C1 segment of cervical spinal cord (tissue), 14 donors: ENCODE measurements around the gene CNKSR3.

Experiments
- DNase-seq, 14 donors: peaks; one replicate each; lab custom pipeline; 2025; lab: John Stamatoyannopoulos, UW

CNKSR3 gene

DNA sequence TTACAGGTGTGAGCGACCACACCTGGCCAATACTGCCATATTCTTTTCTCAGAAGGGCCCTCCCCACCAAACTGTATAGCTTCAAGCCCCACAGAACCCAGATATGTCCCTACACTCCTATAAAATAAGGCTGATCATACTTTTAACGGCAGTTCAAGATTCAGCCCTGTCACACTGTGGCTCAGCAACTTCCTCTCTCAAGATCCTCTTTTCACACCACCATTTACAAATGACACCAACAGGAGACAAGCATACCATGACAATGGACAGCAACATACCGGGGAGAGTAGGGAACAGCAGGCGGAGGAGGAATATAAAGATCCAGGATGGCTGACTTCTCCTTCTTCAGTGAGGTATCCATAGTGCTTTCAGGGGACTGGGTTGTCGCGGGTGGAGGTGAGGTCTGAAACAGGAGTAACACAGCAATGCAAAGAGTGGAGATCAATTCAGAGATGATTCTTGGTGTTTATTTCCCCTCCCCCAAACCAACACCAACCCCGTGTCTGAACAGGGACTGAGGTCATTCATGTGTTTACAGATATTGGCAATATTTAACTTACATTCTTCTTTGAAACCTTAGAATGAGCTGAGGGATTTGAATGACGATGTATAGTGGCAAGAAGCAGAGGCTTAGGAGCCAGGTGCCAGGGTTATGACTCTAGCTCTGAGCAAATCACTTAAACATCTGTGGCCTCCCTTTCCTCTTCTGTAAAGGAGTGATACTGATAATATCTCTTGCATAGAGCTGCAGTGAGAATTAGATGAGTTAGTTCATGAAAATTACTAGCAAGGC lies 96.3 kb downstream of the CNKSR3 start:
- DNase-seq: no peak

DNA sequence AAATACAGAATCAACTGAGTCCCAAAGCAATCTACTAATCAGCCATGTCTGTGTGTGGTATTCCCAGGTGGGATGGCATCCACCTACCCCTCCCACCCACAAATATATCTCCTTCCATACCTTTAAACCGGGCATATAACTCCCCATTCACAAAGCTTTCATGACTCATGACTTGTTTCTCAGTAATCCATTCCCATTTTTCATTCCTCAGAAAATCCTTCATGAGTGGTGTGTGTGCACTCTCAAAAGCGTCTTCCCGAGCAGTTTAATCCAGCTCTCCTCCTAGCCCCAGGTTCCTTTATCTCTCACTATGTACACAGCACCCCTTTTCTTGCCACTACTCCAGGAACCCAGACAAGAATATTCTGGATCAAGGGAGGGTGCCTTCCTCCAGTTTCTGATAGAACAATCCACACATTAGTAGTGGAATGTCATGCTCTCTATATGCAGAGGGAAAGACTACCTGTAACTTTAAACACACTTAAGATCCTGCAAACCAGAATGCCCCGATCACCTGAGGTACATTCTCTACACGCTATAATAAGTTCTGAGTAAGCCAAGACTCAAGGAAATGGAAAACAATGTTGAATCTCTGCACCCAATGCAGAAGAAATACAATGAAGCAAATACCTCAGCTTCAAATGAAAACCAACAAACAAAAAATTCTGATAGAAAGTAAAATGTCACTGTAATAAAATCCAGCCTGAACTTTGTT lies 98.2 kb downstream of the CNKSR3 start:
- DNase-seq: no peak

DNA sequence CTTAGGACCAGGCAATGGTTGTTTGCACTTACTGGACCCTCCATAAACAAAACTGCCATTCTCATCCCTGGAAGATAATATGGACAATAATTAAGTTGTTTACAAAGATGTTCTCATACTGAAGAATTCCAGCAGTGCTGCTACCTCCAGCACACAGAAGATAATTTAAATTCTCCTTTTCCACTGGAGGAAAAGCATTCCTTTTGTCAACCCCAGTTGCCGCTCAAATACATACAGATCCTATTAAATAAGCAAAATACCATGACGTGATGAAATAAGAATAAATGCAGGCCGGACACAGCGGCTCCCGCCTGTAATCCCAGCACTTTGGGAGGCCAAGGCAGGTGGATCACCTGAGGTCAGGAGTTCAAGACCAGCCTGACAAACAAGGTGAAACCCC lies 99.4 kb downstream of the CNKSR3 start:
- DNase-seq: no peak

DNA sequence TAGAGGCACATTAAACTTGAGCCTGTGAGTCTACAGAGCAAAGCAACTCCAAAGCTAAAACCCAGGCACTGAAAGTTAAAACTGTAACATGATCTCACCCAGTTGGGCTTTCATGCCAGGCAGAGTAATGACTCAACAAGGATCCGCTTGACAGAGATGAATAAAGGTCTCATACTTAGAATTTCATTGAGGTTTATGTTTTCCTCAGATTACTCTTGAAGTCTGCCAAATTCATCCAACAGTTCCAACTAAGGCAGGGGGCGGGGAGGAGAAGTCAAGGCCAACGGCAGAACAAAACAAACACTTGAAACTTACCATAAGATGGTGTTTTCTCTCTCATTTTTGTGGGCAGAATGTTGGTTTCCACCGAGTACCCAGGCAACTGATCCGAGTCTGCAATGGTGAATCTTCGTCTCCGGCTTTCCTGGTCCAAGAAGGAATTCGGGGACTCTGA lies 99.8 kb downstream of the CNKSR3 start:
- peak in 4 of 14 donors; percentile 0 to 41 (median 30) for DNase-seq

DNA sequence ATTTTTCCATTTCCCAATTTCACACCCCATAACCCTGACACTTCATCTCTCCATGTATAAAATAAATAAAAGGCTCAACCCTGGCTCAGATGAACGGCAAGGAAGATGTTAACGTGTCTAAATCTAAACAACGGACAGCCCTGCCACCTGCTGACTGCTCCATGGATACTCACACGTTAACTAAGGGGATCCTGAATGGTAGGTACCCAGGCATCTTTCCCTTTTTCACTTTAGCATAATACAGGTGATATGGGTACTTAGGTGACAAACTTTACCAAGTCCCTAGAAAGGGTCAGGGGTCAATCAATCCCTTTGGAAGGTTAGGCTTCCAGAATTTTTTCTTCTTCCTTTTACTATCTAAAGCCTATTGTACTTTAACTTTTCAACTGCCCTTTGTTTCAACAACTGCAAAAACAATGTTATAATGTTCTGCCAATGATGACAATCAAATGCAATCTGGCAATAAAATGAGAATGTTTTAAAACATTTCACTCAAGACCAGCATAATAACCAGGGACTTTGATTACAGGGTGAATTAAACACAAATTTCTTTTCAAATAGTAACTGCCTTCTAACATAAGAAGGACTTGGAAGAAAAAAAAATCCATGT lies 101.5 kb downstream of the CNKSR3 start:
- peak in 2 of 14 donors; percentile 13 to 25 for DNase-seq

DNA sequence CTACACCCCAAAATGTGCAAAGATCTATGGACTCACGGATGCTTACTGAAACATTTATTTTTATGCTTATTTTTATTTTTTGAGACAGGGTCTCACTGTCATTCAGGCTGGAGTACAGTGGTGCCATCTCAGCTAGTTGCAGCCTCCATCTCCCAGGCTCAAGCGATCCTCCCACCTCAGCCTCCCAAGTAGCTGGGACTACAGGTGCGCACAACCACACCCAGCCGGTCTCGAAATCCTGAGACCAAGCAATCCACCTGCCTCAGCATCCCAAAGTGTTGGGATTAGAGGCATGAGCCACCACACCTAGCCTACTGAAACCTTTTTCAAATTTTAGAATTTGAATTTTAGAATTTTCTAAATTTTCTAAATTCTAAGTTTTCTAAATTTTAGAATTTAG lies 103.0 kb downstream of the CNKSR3 start:
- DNase-seq: no peak

DNA sequence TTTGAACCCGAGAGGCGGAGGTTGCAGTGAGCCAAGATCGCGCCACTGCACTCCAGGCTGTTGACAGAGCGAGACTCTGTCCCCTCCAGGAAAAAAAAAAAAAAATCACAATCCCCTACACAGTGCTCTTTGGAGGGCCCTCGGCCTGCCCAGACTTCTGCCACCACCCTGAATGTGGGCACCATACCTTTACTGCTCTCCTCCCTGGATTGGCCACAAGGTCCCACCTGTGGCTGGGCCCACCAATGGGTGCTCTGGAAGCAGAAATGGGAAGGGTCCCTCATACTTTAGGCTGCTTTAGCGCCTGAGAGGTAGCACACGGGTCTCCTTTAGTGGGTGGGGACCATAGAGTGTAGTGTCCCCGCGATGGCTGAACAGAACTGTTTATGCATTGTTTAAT lies 103.6 kb downstream of the CNKSR3 start:
- no peak for DNase-seq

DNA sequence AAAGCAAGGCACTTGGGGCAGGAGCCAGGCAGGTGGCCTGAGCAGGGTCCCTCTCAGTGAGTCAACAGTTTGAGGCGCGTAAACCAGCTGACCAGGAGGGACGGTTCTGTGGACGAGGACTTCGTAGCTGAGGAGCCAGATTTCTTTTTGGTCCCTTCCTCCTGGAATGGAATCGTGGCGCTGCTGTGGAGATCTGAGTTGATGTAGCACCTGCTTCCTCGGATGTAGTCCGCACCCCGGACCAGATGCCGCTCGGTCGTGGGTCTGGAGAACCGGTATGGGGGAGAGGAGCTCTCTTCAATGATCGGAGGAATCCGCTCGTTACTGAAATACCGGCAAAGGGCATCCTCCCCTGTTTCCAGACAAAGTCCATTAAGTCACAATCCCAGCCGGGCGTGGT lies 104.2 kb downstream of the CNKSR3 start:
- DNase-seq: no peak

DNA sequence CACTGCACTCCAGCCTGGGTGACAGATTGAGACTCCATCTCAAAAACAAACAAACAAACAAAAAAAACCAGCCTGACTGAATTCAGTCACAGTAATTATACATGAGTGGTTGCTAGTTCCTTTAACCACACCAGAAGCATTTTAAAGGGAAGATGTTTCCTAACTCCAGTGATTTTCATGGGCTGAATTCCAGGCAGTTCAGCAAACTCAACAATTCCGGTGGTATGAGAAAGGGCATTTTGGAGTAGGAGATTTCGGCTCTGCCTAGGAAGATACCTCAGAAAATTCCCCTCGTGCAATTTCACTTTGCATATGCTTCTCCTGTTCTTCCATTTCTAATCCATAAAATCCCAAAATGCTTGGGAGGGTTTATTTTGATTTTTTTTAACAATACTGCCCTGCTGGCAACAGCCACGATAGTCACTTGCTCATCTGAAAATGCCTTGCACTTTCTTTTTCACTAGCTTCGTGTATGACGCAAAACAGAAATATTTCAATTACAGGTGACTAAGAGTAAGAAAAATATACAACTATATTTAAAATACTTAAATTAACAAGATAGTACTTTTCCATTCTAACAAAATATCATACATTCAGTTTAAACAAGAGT lies 105.6 kb downstream of the CNKSR3 start:
- no peak for DNase-seq

DNA sequence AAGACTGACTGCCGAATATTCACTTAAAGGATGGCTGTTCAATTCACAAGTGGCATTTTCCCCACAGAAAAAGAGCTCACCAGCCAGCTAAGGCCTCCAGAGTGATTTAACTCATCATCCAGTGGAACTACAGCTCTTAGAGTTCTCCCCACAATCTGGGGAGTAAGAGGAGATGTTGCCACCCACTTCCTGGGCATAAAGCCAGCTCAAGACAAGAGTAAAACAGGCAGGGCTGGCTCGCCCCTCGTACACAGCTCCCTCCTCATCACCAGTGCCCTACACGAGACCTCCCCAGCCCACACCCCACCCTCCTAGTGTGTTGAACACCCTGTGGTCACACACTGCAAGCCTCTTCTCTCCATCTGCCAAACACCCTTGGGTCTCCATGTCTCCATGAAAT lies 106.7 kb downstream of the CNKSR3 start:
- DNase-seq: peak in 1 of 14 donors; percentile 7

DNA sequence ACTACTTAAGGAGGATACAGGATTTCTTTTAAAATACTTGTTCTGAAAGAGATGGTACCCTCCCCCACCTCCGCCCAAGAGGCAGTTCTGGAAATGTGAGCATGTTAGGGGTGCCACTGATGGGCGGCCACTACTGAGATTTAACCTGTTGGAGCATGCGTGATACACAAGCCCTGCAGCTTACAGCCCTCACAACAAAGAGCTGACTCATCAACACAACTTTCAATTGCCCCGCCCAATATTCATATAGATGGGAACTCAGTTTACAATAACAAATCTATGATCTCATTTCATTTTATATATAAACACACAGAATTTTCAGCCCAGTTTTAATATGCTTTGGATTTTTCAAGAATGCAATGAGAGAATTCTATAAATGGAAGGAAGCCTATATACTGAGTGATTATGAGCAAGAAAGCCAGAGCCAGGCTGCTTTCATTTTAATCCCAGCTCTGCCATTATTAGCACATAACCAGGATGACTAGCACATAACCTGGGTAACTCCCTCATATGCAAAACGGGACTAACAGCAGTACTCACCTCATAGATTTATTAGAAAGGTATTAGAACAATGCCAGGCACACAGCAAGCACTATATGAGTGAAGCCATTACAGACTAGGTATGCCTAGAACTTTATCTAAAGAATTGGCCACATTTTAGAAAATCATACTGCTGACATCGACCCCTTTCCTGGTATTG lies 108.3 kb downstream of the CNKSR3 start:
- no peak for DNase-seq

DNA sequence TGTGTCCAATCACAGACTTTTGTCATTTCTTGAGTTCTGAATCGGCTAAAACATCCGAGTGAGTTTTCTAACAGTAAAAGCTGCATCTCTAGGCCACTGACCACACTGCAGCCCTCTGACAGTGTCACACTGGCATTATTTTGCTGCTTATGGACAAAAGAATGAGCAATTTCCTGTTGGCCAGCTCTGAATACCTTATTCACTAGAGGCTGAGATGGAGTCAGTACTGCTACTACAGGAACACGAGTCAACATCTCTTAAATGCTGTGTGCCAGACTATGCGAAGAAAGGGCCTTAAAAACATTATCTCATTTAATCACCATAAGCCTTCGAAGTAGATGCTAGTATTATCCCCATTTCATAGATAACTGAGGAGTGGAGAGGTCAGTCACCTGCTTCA lies 111.4 kb downstream of the CNKSR3 start:
- peak in 1 of 14 donors; percentile 27 for DNase-seq

DNA sequence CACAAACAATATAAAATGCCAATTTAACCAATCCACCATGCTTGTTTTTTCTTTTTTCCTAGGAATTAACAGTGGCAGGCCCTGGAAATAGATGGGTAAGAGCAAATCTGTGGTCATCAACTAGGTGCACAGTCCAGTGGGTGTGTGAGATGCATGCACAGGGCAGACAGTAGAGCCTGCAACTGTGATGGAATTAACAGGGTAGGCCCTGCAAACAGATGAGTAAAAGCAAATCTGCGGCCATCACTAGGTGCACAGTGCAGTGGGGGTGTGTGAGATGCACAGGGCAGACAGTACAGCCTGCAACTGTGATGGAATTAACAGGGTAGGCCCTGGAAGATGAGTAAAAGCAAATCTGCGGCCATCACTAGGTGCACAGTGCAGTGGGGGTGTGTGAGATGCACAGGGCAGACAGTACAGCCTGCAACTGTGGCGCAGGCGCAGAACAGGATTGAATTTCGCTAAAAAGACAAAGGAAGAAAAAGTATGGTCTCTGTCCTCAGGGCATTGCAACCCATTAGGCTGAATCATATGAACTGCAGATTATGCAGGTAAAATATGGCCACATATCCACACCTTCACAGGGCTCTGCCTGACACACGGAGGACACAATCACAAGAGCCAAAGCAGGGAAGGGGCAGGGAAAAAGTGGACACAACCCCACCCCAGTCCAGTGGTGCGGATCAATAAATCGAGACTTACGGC lies 112.8 kb downstream of the CNKSR3 start:
- no peak for DNase-seq

DNA sequence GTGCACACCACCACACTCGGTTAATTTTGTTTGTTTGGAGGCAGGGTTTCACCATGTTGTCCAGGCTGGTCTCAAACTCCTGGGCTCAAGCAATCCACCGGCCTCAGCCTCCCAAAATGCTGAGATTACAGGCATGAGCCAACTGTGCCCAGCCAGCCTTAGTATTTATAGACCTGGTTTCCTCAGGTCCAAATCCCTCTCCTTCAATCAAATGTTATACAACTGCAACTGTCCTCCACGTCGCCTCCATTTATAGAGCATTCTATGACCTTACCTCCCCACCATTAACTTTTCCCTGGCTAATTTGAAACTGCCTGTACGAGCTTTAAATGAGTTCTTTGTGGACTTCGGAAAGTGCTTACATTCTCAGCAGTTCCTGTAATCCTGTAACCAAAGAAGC lies 114.6 kb downstream of the CNKSR3 start:
- no peak for DNase-seq

DNA sequence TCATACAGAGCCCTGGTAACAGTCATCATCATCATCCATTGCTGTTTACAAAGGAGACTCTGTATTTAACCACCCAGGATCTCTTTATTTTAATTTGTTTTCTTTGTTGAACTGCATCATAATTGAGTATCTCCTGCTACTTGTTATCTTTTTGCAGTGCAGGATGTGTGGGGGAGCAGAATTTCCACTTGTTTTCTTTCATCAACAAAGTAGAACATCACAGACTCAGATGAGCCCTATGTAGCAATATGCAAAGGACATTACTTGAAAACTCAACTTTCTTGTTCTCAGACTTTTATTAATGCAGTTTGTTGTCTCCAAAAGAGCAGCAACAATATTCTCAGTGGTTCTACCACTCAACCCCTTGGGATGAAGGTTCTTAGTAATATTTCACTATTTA lies 115.2 kb downstream of the CNKSR3 start:
- no peak for DNase-seq

DNA sequence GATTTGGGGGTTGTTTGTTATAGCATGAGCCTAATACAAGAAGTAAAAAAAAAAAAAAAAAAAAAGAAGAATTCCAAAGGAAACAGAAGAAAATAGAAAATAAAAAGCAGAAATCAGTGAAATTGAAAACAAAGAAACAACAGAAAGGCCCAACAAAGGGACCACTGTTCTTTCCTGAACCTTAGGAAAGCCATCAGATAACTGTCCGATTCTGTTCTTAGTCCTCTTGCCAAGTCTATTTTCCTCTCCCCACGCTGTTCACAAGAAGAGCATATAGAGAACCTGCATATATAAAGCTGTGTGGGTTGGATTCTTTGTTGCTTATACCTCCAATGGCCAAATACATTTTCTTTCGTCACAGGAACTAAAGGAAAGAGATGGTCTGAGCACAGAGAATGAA lies 115.9 kb downstream of the CNKSR3 start:
- no peak for DNase-seq

DNA sequence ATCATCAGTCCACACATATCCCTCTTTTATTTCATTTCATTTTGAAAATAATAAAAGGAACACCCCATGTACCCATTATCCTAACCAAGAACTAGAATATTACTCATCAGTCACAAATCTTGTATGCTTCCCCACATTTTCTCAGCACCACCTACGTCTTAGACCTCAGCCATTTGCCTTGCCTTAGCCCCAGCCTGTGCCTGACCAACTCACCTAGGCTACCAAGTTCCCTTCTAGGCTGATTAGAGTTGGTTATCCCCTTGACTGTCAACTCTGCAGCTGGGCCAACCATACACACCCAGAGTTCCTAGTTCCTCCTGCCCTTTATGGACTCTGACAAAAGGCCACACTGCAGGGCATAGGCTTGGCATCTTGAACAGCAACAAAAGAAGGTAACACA lies 120.5 kb downstream of the CNKSR3 start:
- DNase-seq: no peak

DNA sequence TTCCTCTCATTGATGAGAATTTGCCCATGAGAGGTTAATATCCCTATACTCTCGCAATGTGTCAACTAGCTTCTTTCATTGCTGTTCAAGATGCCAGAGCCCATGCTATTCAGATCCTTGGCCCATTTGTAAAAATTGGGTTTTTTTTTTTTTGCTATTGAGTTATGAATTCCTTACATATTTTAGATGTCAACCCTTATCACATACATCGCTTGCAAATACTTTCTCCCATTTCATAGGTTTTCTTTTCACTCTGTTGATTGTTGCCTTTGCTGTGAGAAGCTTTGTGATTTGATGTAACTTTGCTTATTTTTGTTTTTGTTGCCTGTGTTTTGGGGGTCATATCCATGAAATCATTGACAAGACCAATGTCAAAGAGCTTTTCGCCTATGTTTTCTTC lies 121.7 kb downstream of the CNKSR3 start:
- no peak for DNase-seq

DNA sequence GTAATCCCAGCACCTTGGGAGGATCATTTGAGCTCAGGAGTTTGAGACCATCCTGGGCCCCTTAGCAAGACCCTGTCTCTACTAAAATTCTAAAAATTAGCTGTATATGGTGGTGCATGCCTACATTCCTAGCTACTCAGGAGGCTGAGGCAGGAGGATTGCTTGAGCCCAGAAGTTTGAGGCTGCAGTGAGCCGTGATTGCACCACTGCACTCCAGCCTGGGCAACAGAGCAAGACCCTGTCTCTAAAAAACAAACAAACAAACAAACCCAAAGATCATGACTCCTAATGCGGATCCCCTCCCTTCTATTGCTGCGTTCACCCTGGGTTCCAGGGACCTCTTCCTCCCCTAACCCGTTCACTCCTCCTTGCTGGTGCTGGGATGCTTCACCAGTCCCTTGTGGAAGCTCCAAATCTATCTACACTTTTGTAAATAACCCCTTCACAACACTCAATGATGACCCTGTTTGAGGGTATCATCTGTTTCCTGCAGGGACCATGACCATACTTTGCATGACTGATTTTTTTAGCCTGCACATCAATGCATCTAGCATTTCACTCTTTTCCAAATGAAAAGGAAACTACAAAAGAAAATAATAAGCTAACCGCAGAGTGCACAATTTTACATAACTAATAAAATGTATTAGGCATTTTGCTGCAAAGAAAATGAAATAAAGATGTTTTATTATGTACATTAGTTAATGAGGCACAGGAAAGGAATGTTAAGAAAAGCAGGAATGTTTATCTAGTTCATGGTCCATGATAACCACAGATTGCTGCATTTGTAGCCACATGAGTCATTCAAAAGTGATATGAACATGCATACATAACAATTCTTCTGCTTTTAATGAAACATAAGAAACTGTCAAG lies 123.4 kb downstream of the CNKSR3 start:
- no peak for DNase-seq

DNA sequence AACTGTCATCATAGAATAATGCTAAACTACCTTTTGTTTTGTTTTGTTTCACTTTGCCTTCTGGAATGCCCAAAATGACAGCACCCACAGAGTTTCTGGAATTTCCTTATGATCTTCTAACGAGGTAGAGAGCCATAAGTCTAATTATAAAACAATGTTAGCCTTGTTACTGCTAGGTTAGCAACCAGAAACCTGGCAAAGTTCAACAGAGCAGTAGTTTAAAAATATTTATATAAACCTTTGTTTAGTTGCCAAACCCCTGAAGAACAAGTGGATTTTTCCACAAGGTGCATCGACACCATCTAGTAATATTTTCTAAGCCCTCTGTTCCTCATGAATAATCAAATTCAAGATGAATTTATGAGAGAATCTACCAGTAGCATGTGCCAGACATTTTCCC lies 126.3 kb downstream of the CNKSR3 start:
- no peak for DNase-seq
